ENCODE results near the gene MLF1. TPM values are rescaled to one million over a fixed set of nuclear protein-coding genes. Genes with fewer than 3 reads are reported as not detected.

The MLF1 gene
- total and polyA plus RNA-seq, 2 of the 4 experiments (the other 2 are of a cell fraction) = 4.7 to 5.2 TPM

- DNase-seq = no peak
These were observed 29.8 kb downstream of the MLF1 start for GRCh38 chr3:158600787-158601186.

More at GRCh38 chr3:158600787-158601186, 29.8 kb downstream of the MLF1 start:
- Histone ChIP-seq H3K36me3 (ENCODE audit: control insufficient read depth, insufficient read depth, low read length) (no peaks in the 10 kb centered on the region), H3K9me1 (ENCODE audit: insufficient read depth, low read length) (no peaks in the 10 kb centered on the region; the same call in 1 of the 2 replicates), H3K18ac (ENCODE audit: low read depth, low read length) (no peak overlapping the region), H2BK5ac (ENCODE audit: low read depth, low read length, poor library complexity, severe bottlenecking) (no peak overlapping the region), H3K27me3 (ENCODE audit: control insufficient read depth, insufficient read depth, low read length) (no peaks in the 10 kb centered on the region), H2AK9ac (replicated peaks; ENCODE audit: low read depth, low read length, poor library complexity) (no peak overlapping the region), H3K23ac (ENCODE audit: low read depth, low read length) (no peak overlapping the region), H3K4me2 (ENCODE audit: low read depth, low read length) (no peak overlapping the region), H4K8ac (ENCODE audit: low read depth in 2 of 2, low read length in 2 of 2) (no peak overlapping the region), H4K20me1 (ENCODE audit: insufficient read depth, low read length) (no peaks in the 10 kb centered on the region), H2BK15ac (ENCODE audit: low read depth, low read length) (no peak overlapping the region), H3K4me1 (ENCODE audit: control insufficient read depth, insufficient read depth, low read length) (peaks cover 1% of the 10 kb centered on the region; the same call in 1 of the 2 replicates), H3K14ac (replicated peaks; ENCODE audit: low read depth, low read length) (no peak overlapping the region), H2BK20ac (ENCODE audit: low read depth, low read length) (no peak overlapping the region), H2AK5ac (ENCODE audit: low read depth, low read length) (no peak overlapping the region), H3K4ac (ENCODE audit: low read depth, low read length) (no peak overlapping the region), H3K79me1 (ENCODE audit: low read depth in 1 of 2, low read length in 2 of 2) (no peaks in the 10 kb centered on the region), H4K5ac (ENCODE audit: low read depth, low read length) (no peak overlapping the region), H2BK120ac (ENCODE audit: low read depth, low read length) (no peak overlapping the region), H4K91ac (ENCODE audit: insufficient read depth, low read depth, low read length) (no peak overlapping the region), H3K56ac (ENCODE audit: extremely low read depth, insufficient read depth, low read length) (no peak overlapping the region), H3K9me3 (ENCODE audit: control insufficient read depth, insufficient read depth, low read length) (no peaks in the 10 kb centered on the region), H2AFZ (replicated peaks; ENCODE audit: low read length, poor library complexity) (no peak overlapping the region), H3K27ac (ENCODE audit: insufficient read depth, low read length) (no peak overlapping the region), H3K9ac (ENCODE audit: low read depth, low read length) (no peak overlapping the region), H3K4me3 (ENCODE audit: insufficient read depth, low read depth, low read length) (no peak overlapping the region)
- dilution Hi-C loops (cut with HindIII; ENCODE audit: low sequenced_read_pairs, unreplicated experiment) = no loop called here
- in situ Hi-C loops (cut with MboI; ENCODE audit: low sequenced_read_pairs) = no loop called here
- TF ChIP-seq MAZ (IDR thresholded peaks at IDR 0.05; ENCODE audit: borderline replicate concordance, low read depth, low read length) (no peak), MAFK (IDR thresholded peaks at IDR 0.05; ENCODE audit: low read depth, low read length) (no peak)
- intact Hi-C loops (cut with micrococcal nuclease) = no loop called here
- ChIA-PET CTCF (no interaction called here), POLR2A (ENCODE audit: unreplicated experiment) (no interaction called here)
- ATAC-seq (ENCODE audit: low read depth) = no peak
- no CpG with 5 or more reads among the region's 2 CpGs for WGBS, 2 experiments (ENCODE audit: extremely low coverage in 2 of 2, insufficient read length in 1 of 2)
- BruUV-seq (replicated peaks) = no TSS peak
